HS-5 (cell line): Measurements from ENCODE around the gene OR4C46.
"Not testable (repeated sequence)": the region's sequence is repeated elsewhere in the genome, so short reads cannot be mapped to it uniquely, and the experiment has no call there.

ENCODE experiments used
- DNase-seq: peaks from one replicate; pipeline ENCODE4 v3.0.0-alpha.2; 2012; ENCODE audit warnings: low read depth

OR4C46 gene

GRCh38 chr11:54603898-54604297 lies at the start of gene OR4C46:
Gene OR4C46, minus strand, starts transcription at chr11:54603998. Its CDS starts 0 bp downstream, at chr11:54603998.
- DNase-seq = no peak

- DNase-seq = not testable (repeated sequence)
Observed at GRCh38 chr11:54645606-54646005, 41.8 kb upstream of the OR4C46 start.

- DNase-seq = not testable (repeated sequence)
Observed at GRCh38 chr11:54561439-54561838, 42.4 kb downstream of the OR4C46 start.

- DNase-seq = no peak
Observed at GRCh38 chr11:54558919-54559318, 44.9 kb downstream of the OR4C46 start.

GRCh38 chr11:54558407-54558806 lies 45.4 kb downstream of the OR4C46 start:
- no peak for DNase-seq
